Stimulated activated effector memory CD8-positive, alpha-beta T cell treated with anti-CD3 and anti-CD28 coated beads, Interleukin-12 subunit alpha, Interleukin-12 subunit beta, amount 100 ng/mL, for 72 hours (primary cell): ENCODE data around the gene ASPG.

ENCODE experiments used
- ATAC-seq: fragments of 150-1000 bp; cut with Tn5 transposase; 2 replicates; pipeline ENCODE4 v1.10.0; 2021
- DNase-seq, 2 donors: peaks; one replicate each; pipeline ENCODE4 v3.0.0; 2021 to 2022; ENCODE audit warnings: low spot score in 2 of 2
- H3K27ac Mint-ChIP-seq: one replicate; pipeline ENCODE4 v1.8.0; 2022; ENCODE audit warnings: mild to moderate bottlenecking, mixed read lengths
- H3K36me3 Mint-ChIP-seq: one replicate; pipeline ENCODE4 v1.8.0; 2022; ENCODE audit warnings: mild to moderate bottlenecking, mixed read lengths
- H3K4me1 Mint-ChIP-seq: one replicate; pipeline ENCODE4 v1.8.0; 2022; ENCODE audit warnings: mixed read lengths
- H3K4me3 Mint-ChIP-seq: one replicate; pipeline ENCODE4 v1.8.0; 2022; ENCODE audit warnings: mild to moderate bottlenecking, mixed read lengths
- H3K9me3 Mint-ChIP-seq: one replicate; pipeline ENCODE4 v1.8.0; 2022; ENCODE audit warnings: mixed read lengths

The ASPG gene

DNA sequence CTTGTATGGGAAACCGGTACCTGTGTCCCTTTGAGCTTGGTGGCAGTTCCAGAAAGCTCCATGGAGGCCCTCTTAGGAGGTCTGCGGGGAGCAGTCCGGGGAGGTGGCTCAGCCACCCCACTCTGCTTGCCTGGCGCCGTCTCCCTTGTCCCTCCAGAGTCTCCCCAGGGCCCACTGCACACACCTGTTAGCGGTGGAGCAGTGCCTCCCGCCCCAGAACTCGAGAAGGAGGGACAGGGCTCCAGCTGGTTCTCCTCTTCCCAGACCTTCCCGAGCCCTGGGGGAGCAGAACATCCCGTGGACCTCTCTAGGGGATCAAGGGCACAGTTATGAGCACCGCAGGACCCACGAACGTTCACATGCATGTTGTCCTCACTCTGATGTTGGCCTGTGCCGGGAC is 10.8 kb downstream of the ASPG start:
- Mint-ChIP-seq H3K27ac (no peak overlapping the region), H3K9me3 (no peaks in the 10 kb centered on the region), H3K4me3 (no peak overlapping the region), H3K4me1 (peaks cover 7% of the 10 kb centered on the region), H3K36me3 (no peaks in the 10 kb centered on the region)
- no peak for ATAC-seq
- no peak for DNase-seq

DNA sequence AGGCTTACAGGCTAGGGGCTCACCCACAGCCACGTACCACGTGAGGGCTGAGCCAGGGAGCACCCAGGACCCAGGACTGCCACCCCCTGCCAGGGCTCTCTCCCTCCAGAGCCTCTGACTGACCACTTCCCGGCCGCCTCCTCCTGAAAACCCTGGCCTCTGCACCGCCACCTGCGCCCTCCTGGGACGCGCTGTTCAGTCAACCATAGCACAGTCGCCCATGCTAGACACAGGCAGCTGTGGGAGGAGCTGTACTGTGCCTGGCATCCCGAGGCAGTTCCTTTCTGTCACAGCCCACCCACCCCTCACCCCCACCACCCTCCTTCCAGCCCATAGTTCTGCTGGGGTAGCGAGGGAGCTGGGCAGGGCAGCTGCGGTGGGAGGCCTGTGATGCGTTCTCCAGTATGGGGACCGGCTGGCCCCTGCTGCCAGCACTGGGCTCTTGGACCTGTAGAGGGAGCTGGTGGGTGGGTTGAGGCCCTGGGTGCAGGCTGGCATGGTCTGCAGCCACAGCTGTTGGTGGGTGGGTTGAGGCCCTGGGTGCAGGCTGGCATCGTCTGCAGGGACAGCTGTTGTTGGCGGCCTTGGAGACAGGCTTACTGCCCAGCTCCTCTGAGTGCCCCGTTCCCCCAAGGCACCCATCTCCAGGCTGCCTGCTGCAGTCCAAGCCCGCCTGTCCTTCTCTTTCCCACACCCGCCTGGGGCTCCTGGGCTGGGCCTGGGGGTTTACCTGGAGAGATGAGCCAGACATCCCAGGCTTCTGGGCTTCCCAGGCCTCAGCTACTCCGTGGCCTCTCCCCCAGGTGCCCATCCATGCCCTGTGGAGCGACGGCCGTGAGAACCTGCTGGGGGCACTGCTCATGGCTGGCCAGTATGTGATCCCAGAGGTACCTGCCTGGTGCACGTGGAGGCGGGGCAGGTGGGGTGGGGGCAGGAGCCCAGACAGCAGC is 11.5 kb downstream of the ASPG start:
- no peaks in the 10 kb centered on the region for H3K9me3 Mint-ChIP-seq
- H3K36me3 Mint-ChIP-seq: no peaks in the 10 kb centered on the region
- H3K4me3 Mint-ChIP-seq: no peak overlapping the region
- H3K27ac Mint-ChIP-seq: no peak overlapping the region
- ATAC-seq (no peak), DNase-seq (no peak)
- H3K4me1 Mint-ChIP-seq: peaks cover 7% of the 10 kb centered on the region

DNA sequence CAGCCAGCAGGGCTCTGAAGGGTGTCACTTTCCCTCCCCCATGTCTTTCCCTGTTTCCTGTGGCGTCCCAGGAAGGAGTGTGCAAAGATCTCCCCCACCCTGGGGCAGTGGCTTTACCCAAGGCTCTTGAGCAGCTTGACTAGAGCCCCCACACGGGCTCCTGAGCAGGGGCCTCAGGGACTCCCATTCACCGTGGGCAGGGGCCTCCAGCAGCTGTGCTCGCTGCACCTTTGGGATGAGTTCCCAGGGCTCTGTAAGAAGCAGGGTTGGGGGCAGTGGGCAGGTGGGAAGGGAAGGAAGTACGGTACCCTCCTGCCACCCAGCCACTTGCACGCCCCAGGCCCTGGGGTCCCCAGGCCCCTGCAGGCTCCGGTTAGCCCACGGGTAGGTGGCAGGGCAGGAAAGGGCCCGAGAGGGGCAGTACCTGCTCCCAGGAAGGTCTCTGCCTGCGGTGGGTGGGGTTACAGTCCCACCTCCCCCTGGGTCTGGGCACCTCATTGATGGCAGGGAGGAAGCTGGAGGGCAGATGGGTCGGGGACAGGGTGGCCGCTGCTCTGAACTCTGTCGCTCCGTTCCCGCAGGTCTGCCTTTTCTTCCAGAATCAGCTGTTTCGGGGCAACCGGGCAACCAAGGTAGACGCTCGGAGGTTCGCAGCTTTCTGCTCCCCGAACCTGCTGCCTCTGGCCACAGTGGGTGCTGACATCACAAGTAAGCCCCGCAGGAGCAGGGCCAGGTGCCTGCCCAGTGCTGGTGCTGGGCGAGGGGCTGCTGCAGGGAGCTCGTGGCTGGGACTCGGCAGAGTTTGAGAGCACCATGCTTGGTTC is 13.0 kb downstream of the ASPG start:
- Mint-ChIP-seq H3K36me3 (no peaks in the 10 kb centered on the region), H3K27ac (no peak overlapping the region), H3K4me1 (peaks cover 7% of the 10 kb centered on the region), H3K4me3 (no peak overlapping the region), H3K9me3 (no peaks in the 10 kb centered on the region)
- DNase-seq (no peak), ATAC-seq (no peak)

DNA sequence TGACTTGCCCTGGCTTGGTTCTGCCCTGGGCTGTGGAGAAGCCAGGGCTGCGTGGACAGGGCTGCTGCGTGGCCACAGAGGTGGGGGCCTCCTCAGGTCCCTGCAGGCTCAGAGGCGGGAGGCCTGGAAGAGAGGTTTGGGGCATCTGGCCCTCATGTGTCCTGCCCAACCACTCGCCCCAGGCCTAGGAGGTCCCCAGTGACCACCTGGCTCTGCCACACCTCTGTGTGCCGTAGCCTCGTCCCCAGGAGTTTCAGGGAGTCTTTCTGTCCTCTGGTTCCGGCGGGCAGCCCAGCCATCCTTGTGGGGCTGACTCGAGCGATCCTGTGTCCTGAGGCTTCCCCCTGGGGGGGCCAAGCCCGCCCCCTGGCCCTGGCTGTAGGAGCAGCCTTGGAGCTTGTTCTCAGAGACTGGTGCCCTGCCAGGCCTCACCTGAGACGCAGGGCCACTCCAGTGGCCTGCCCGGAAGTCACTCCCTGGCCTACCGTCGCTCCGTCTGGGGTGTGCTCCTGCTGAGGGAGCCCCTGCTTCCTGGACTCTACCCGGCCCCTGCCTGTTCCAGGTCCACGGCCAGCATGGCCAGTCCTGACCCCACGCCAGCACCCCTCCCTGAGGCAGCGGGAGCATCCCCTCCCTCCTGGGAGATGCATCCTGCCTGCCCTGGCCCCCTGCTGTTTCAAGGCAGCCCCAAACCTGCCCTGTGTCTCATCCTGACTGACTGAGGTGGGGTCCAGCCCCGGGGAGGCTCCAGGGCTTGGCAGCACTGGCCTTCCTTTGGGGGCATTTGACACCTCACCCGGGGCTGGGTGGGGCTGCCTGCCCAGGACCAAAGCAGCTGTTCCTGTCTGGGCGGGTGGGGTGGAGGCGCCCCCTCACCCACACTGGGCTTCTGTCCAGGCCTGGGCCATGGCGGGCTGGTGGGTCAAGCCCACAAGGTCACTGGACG is 13.9 kb downstream of the ASPG start:
- Mint-ChIP-seq H3K4me1 (peaks cover 4% of the 10 kb centered on the region), H3K4me3 (no peak overlapping the region), H3K36me3 (no peaks in the 10 kb centered on the region), H3K9me3 (no peaks in the 10 kb centered on the region), H3K27ac (no peak overlapping the region)
- DNase-seq (no peak), ATAC-seq (no peak)

DNA sequence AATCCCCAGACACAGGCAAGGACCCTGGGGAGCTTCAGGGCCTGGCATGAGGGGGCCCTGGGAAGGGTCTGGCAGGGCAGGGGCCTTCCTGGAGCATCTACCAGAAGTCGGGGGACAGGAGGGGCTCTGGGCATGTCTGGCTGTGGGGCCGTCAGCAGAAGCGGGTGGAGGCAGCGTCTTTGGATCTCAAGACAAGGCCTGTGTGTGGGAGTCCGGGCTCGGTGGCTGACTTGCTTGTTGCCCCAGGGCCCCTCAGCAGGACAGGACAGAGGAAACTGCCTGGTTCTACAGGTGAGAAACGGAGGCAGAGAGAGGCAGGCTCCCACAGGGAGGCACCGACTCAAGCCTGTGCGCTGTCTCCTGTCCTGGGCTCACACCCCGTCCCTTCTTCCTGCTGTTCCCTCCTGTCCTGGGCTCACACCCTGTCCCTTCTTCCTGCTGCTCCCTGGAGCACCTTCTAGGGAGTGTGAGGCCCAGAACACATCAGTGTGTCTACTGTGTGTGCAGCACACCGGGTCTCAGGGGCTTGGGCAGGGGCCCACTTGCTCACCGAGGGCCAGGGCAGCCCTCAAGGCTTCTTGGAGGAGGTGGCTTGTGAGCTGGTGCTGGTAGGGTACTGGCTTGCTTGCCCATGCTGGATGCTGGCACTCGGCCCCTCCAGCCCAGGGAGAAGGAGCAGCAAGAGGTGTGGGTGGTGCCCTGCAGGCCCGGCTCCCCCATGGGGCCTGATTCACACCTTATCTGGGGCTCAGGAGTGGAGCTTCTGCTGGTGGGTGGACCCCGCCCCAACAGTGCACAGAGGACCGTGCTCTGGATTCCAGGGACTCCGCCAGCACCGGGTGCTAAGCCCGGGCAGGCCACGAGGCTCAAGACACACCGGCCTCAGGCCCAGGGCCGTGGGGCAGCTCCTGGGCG is 14.9 kb downstream of the ASPG start:
- DNase-seq: no peak
- Mint-ChIP-seq H3K27ac (no peak overlapping the region), H3K9me3 (no peaks in the 10 kb centered on the region), H3K36me3 (no peaks in the 10 kb centered on the region), H3K4me3 (no peak overlapping the region), H3K4me1 (no peaks in the 10 kb centered on the region)
- no peak for ATAC-seq

DNA sequence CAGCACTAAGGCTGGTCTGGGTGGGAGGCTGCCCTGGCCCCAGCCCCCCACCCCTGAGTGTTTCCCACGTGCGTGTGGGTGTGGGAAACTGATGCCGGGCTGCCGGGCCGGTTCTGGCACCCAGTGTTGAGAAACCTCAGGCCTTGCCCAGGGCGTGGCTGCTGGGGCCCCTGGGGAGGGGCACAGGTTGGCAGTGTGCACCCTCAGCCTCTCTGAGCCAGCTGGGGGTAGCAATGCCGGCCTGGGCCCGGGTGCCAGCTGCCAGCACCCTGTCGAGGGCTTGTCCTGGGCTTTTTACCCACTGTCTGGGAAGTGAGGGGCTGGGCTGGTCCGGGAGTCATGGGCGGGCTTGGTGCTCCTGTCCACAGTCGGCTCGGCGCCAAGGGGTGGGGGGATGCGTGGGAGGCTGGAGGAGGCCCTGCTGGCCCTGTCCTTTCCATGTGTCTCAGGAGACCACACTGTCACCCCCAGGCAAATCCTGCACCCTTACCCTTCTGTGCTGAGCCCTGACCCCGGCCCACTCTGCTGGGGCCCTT is 15.7 kb downstream of the ASPG start:
- ATAC-seq: no peak
- Mint-ChIP-seq H3K36me3 (no peaks in the 10 kb centered on the region), H3K27ac (no peak overlapping the region), H3K4me1 (no peaks in the 10 kb centered on the region), H3K4me3 (no peak overlapping the region), H3K9me3 (no peaks in the 10 kb centered on the region)
- no peak for DNase-seq

DNA sequence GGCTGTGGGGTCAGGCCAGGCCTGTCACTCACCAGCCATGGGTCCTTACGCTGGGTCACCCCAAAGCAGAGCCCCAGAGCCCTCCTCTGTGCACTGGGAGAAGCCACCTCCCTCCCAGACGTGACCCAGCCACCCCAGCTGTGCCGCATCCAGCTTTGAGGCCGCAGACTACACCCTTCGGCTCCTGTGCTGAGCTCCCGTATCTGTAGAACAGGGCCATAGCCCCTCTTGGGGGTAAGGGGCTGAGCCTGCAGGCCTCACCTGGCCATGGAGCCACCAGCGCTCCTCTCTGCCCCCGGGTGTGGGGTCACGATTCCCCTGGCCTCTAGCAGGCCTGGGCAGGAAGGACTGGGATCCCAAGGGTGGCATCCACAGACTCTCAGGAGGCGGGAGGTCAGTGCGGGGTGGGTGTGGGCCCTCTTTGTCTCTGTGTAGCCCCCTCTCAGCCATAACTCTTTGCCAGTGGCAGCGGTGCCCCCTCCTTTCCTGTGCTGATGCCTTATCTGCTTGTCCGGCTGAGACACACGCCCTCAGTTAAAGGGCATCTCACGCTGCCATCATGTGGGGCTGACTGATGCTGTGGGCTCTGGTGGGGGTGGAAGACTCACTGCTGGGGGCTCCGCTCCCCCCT is 16.3 kb downstream of the ASPG start:
- DNase-seq: no peak
- ATAC-seq: no peak
- Mint-ChIP-seq H3K9me3 (no peaks in the 10 kb centered on the region), H3K27ac (no peak overlapping the region), H3K4me3 (no peak overlapping the region), H3K4me1 (no peaks in the 10 kb centered on the region), H3K36me3 (no peaks in the 10 kb centered on the region)

DNA sequence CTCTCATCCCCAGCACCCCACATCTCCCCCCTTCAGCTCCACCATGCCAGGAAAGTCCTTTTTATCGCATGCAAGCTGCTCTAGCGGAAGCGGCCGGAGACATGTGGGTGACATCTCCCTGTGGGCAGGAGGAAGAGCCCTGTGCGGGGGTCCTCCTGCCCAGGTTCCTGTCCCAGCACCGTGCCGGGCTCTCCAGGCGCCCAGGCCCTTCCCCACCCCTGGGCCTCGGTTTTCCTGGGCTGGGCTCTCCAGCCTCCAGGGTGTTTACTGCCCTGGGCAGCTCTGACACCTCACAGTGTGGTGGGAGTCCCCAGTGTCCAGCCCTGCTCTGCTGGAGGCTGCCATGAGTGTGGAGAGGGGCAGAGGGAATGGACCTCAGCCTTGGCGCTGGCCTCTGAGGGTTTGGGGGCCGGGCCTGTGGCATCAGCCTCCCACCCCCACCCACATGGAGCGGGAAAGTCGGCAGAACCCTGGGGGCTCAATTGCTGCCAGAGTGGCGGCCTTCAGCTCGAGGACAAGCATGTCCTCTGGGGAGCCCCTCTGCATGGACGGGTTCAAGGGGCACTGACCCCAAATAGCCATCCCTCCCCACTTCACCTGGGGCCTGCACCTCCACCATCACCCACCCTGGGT is 16.9 kb downstream of the ASPG start:
- ATAC-seq (no peak), DNase-seq (no peak)
- no peak overlapping the region for H3K4me3 Mint-ChIP-seq
- no peak overlapping the region for H3K27ac Mint-ChIP-seq
- H3K36me3 Mint-ChIP-seq: no peaks in the 10 kb centered on the region
- no peaks in the 10 kb centered on the region for H3K4me1 Mint-ChIP-seq
- no peaks in the 10 kb centered on the region for H3K9me3 Mint-ChIP-seq

DNA sequence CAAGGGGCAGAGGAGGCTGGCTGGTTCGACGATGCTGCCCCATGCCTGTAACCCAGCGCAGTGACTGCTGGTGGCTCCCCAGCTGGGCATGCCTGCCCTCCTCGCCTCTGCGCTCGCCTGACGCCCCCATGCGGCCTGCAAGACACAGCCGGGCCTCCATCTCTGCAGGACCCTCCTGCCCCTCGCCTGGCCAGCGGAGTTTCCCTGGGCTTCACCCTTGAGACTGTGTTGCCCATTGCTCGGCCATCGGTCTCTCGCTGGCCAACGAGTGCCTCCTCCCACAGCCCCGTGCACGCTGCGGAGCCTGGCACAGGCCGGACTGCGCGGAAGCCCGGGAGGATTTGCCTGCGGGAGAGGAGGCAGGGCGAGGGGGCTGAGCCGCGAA is 17.6 kb downstream of the ASPG start:
- ATAC-seq (no peak), DNase-seq (no peak)
- Mint-ChIP-seq H3K36me3 (no peaks in the 10 kb centered on the region), H3K4me3 (no peak overlapping the region), H3K9me3 (no peaks in the 10 kb centered on the region), H3K4me1 (peaks cover 4% of the 10 kb centered on the region), H3K27ac (no peak overlapping the region)

DNA sequence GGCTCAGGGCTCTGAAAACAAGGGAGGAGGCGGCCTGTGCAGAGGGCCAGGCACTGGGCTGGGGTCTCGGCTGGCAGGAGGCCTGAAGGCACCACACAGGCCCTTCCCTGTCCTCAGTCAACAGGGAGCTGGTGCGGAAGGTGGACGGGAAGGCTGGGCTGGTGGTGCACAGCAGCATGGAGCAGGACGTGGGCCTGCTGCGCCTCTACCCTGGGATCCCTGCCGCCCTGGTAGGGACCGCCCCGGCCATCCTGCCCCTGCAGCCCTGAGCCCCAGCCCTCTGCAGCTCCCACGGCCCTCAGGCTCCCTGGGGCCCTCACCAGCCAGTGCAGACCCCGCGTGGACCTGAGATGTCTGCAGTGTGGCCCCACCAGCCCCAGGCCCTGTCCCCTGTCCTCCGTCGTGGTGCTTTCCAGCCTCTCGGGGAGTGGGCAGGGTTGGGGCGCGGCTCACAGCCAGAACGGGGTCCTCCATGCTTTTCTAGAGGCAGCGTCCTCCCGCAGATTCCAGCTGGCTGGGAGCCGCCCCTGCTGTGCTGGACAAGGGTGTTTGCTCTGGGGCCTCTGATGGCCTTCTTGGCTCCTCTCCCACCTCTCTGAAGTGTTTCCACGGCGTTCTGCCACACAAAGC is 18.1 kb downstream of the ASPG start:
- Mint-ChIP-seq H3K4me3 (no peak overlapping the region), H3K4me1 (peaks cover 4% of the 10 kb centered on the region), H3K9me3 (no peaks in the 10 kb centered on the region), H3K27ac (no peak overlapping the region), H3K36me3 (no peaks in the 10 kb centered on the region)
- ATAC-seq (no peak), DNase-seq (no peak)

DNA sequence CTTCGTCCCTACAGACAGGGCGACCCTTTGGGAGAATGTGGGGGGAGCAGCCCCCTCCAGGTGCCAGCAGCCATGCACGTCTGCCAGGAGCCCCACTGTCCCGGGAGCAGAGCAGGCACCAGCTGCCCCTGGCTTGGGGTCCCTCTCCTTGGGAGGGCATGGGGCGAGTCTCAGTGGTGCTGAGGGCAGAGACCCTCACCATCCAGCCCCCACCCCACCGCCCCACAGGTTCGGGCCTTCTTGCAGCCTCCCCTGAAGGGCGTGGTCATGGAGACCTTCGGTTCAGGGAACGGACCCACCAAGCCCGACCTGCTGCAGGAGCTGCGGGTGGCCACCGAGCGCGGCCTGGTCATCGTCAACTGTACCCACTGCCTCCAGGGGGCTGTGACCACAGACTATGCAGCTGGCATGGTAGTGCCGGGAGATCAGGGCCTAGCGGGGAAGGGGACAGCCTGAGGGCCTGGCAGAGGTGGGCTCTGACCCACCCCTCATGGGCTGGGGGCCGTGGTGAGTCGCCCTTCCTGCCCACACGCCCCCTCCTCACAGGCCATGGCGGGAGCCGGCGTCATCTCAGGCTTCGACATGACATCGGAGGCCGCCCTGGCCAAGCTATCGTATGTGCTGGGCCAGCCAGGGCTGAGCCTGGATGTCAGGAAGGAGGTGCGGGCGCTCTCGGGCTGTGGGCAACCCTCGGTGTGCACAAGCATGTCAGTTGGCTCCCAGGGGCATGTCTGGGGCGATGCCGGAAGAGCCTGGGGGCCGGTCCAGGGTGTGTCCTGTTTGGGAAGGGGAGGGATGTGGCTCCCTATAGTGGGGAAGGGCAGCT is 18.8 kb downstream of the ASPG start:
- H3K4me3 Mint-ChIP-seq: no peak overlapping the region
- no peaks in the 10 kb centered on the region for H3K36me3 Mint-ChIP-seq
- no peaks in the 10 kb centered on the region for H3K9me3 Mint-ChIP-seq
- no peak for ATAC-seq
- H3K4me1 Mint-ChIP-seq: peaks cover 4% of the 10 kb centered on the region
- no peak overlapping the region for H3K27ac Mint-ChIP-seq
- DNase-seq: no peak

DNA sequence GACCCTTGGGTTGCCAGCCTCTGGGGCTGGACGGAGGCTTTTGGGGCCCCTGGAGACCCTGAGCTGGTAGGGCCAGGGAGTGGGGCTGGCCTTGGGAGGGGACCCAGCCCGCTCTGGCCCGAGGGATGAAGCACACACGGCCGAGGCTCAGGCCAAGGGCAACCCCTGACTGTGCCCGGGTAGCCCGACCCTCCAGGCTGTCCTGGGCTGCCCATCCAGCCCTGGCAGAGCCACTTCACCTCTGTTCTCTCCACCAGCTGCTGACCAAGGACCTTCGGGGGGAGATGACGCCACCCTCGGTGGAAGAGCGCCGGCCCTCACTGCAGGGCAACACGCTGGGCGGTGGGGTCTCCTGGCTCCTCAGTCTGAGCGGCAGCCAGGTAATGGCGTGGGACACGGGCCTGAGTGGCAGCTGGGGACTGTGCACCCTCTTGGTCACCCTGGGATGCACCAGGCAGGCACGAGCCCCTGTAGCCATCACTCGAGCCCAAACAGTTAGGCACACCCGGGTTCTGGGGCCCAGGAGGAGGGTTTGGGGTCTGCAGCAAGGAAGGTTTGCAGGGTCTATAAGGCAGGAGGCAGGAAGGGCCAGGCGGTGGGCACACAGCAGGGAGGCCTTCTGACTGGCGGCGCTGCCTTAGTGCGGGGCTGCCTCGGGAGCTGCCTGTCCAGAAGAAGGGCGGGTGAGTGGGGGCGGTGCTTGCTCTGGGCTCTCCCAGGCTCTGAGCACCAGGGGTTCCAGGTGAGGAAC is 19.7 kb downstream of the ASPG start:
- Mint-ChIP-seq H3K4me1 (peaks cover 4% of the 10 kb centered on the region), H3K36me3 (no peaks in the 10 kb centered on the region), H3K4me3 (no peak overlapping the region), H3K9me3 (no peaks in the 10 kb centered on the region), H3K27ac (no peak overlapping the region)
- ATAC-seq (no peak), DNase-seq (no peak)
